ENCODE data around the gene YES1. TPM values are rescaled to one million over a fixed set of nuclear protein-coding genes. Genes with fewer than 3 reads are reported as not detected.

Gene YES1
- total RNA-seq, 6 experiments from 2014 or later = 30.6 to 57.8 (median 46.5) TPM

DNA sequence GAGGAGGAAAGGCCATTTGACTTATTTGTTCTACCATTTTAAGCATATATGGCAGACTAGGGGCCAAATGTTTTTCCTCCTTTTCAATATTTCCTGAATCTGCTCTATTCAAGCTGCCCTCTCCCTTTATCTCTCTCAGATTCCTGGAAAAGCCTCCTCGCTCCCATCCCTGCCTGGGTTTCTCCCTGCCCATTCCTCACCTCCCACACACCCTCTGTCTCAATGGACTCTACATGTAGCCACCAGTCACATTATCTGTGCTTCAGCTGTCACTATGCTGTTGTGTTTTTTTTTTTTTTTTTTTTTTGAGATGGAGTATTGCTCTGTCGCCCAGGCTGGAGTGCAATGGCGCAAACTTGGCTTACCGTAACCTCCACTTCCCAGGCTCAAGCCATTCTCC lies 131.7 kb downstream of the YES1 start:
- peaks cover 4% of the 10 kb centered on the region; the same call in 1 of the 2 replicates for H3K36me3 Mint-ChIP-seq (ENCODE audit: low read depth)
- no peak for DNase-seq
- H3K4me1 Mint-ChIP-seq (ENCODE audit: low read depth) = no peaks in the 10 kb centered on the region
- peaks cover 5% of the 10 kb centered on the region for H3K27me3 Mint-ChIP-seq (ENCODE audit: insufficient read depth)
- TF ChIP-seq, protein P1, sequence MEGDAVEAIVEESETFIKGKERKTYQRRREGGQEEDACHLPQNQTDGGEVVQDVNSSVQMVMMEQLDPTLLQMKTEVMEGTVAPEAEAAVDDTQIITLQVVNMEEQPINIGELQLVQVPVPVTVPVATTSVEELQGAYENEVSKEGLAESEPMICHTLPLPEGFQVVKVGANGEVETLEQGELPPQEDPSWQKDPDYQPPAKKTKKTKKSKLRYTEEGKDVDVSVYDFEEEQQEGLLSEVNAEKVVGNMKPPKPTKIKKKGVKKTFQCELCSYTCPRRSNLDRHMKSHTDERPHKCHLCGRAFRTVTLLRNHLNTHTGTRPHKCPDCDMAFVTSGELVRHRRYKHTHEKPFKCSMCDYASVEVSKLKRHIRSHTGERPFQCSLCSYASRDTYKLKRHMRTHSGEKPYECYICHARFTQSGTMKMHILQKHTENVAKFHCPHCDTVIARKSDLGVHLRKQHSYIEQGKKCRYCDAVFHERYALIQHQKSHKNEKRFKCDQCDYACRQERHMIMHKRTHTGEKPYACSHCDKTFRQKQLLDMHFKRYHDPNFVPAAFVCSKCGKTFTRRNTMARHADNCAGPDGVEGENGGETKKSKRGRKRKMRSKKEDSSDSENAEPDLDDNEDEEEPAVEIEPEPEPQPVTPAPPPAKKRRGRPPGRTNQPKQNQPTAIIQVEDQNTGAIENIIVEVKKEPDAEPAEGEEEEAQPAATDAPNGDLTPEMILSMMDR (IDR thresholded peaks at IDR 0.05) = no peak
- no peak overlapping the region for H3K4me3 Mint-ChIP-seq
- no peak overlapping the region; the same call in 1 of the 2 replicates for H3K27ac Mint-ChIP-seq
- H3K9me3 Mint-ChIP-seq = no peaks in the 10 kb centered on the region

DNA sequence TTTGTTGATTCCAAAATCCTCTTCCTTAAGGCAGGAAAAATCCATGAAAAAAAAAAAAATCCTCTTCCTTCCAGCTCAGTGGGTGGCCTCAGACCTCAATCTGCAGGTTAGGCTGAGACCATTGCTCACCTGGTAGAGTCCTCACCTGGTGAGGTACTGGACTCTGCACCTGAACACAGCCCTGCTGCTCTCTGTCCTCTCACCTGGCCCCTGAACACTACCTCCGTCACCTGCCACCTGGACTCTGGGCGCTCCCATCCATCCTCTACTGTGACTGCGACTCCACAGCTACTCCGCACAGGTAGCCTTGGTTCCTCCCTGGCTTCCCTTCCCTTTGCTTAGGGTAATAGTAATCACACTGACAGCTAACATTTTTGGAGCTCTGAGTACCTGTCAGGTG lies 132.5 kb downstream of the YES1 start:
- Mint-ChIP-seq H3K4me1 (ENCODE audit: low read depth) (no peaks in the 10 kb centered on the region), H3K9me3 (no peaks in the 10 kb centered on the region), H3K27me3 (ENCODE audit: insufficient read depth) (peaks cover 7% of the 10 kb centered on the region), H3K27ac (no peak overlapping the region), H3K36me3 (ENCODE audit: low read depth) (peaks cover 4% of the 10 kb centered on the region; the same call in 1 of the 2 replicates), H3K4me3 (no peak overlapping the region)
- no peak for DNase-seq
- TF ChIP-seq, protein P1 (IDR thresholded peaks at IDR 0.05) = no peak

DNA sequence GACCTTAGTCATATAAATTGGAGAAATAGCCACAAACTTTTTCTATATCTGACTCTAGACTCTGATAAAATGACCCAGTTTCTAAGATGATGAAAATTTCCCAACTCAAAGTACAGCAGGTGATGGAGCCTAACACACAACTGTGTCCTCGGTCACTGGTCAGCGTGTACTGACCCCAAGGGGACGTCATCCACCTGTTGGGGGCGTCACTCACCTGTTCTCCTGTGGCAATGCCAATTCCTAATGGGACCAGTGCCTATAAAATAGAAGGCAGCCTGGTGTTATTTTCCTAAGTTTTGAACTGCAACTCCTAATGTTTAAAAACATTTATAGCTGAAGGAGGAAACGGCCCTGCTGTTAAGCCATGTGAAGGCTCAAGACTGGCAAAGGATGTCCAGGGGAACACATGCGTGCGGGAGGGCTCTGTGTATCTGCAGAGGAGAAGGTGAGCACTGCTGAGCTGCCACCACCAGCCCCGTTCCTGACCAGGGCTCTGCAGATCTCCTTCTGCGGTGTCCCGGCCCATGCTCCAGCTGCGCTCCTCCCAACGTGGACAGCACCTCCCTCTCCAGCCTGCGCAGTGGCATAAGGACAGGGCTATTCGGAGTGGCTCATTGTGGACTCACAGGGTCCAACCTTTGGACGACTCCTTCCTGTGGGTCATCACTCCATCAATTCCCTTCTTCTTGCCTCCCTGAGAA lies 133.4 kb downstream of the YES1 start:
- H3K27ac Mint-ChIP-seq = no peak overlapping the region
- peaks cover 4% of the 10 kb centered on the region; the same call in 1 of the 2 replicates for H3K36me3 Mint-ChIP-seq (ENCODE audit: low read depth)
- TF ChIP-seq, protein P1 (IDR thresholded peaks at IDR 0.05) = no peak; the same call in 1 of the 2 replicates
- H3K27me3 Mint-ChIP-seq (ENCODE audit: insufficient read depth) = peaks cover 7% of the 10 kb centered on the region
- H3K4me1 Mint-ChIP-seq (ENCODE audit: low read depth) = no peaks in the 10 kb centered on the region
- no peak overlapping the region for H3K4me3 Mint-ChIP-seq
- H3K9me3 Mint-ChIP-seq = no peaks in the 10 kb centered on the region
- no peak for DNase-seq

DNA sequence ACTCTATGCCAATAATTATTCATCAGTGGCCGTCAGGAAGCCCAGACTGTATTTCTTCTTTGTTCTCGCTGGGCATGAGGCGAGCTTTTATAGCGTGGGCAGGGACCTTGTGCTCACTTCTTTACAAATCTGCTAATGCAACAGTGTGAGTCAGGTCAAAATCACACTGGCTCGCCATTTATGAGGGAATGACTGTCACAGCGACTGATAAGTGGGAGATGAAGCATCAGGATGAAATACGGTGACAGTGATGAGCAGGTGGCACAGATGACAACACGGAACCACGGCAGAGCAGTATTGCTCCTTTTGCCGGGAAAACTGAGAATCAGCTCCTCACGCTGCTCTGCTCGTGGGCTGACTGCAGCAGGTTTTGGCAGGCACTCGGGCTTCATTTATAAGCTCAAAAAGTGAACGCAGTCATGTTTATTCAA lies 134.1 kb downstream of the YES1 start:
- TF ChIP-seq, protein P1 (IDR thresholded peaks at IDR 0.05) = no peak
- Mint-ChIP-seq H3K27ac (no peak overlapping the region), H3K9me3 (no peaks in the 10 kb centered on the region), H3K4me1 (ENCODE audit: low read depth) (no peaks in the 10 kb centered on the region), H3K27me3 (ENCODE audit: insufficient read depth) (peaks cover 7% of the 10 kb centered on the region), H3K4me3 (no peak overlapping the region), H3K36me3 (ENCODE audit: low read depth) (peaks cover 4% of the 10 kb centered on the region; the same call in 1 of the 2 replicates)
- DNase-seq = no peak

DNA sequence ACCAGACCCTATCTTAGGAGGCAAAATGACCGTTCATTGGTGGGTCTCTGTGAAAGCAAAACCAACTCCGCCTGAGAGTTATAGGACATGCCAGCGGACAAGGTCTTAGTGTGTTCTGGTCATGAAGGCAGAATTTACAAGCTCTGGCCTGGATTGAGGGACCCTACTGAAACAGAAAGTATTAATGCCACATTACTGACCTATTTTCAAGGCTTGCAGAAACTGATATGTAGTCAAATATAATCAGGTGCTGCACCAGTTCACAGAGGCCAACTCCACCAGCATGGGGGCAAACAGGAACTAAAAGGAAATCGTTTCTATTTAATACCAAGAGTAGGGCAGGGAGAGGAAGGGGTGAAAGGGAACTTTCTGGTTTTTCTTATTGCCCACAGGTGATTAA lies 134.9 kb downstream of the YES1 start:
- no peak overlapping the region for H3K4me3 Mint-ChIP-seq
- peaks cover 7% of the 10 kb centered on the region for H3K27me3 Mint-ChIP-seq (ENCODE audit: insufficient read depth)
- no peaks in the 10 kb centered on the region for H3K9me3 Mint-ChIP-seq
- no peak overlapping the region for H3K27ac Mint-ChIP-seq
- DNase-seq = no peak
- H3K4me1 Mint-ChIP-seq (ENCODE audit: low read depth) = no peaks in the 10 kb centered on the region
- TF ChIP-seq, protein P1 (IDR thresholded peaks at IDR 0.05) = no peak
- peaks cover 9% of the 10 kb centered on the region; the same call in 1 of the 2 replicates for H3K36me3 Mint-ChIP-seq (ENCODE audit: low read depth)
